SK-N-SH treated with all-trans-retinoic acid at 6 μM for 48 hours (cell line): ENCODE data around the gene IFRD2.

Source experiments
- BACH2 ChIP-seq: fragments of 250-450 bp; sonication (Bioruptor Pico); IDR thresholded peaks from 2 replicates; pipeline ENCODE4 v1.9.0; 2021; ENCODE audit warnings: mild to moderate bottlenecking, borderline replicate concordance
- CSDC2 ChIP-seq: fragments of 250-450 bp; sonication (Bioruptor Pico); IDR thresholded peaks from 2 replicates; pipeline ENCODE4 v1.5.0; 2020; ENCODE audit warnings: mild to moderate bottlenecking, moderate library complexity
- PATZ1 ChIP-seq: fragments of 250-450 bp; sonication (Bioruptor Pico); IDR thresholded peaks from 2 replicates; pipeline ENCODE4 v1.8.0; 2020; ENCODE audit warnings: mild to moderate bottlenecking, moderate library complexity, borderline replicate concordance
- PPARA ChIP-seq: fragments of 250-450 bp; sonication (Bioruptor Pico); IDR thresholded peaks from 2 replicates; pipeline ENCODE4 v1.5.0; 2020; ENCODE audit warnings: mild to moderate bottlenecking, borderline replicate concordance
- SNAI2 ChIP-seq: fragments of 250-450 bp; sonication (Bioruptor Pico); IDR thresholded peaks from 2 replicates; pipeline ENCODE4 v1.5.0; 2020; ENCODE audit warnings: mild to moderate bottlenecking, moderate library complexity
- ZFP3 ChIP-seq: fragments of 250-450 bp; sonication (Bioruptor Pico); IDR thresholded peaks from 2 replicates; pipeline ENCODE4 v1.5.0; 2020; ENCODE audit warnings: mild to moderate bottlenecking, moderate library complexity
- ZFP30 ChIP-seq: fragments of 450-650 bp; formaldehyde crosslinking; IDR thresholded peaks from 2 replicates; pipeline ENCODE4 v1.5.0; 2022; ENCODE audit warnings: mild to moderate bottlenecking, moderate library complexity
- ZNF70 ChIP-seq: fragments of 450-650 bp; formaldehyde crosslinking; IDR thresholded peaks from 2 replicates; pipeline ENCODE4 v1.5.0; 2020; ENCODE audit warnings: mild to moderate bottlenecking, moderate library complexity

GRCh38 chr3:50258979-50259378 lies 33.2 kb downstream of the IFRD2 start:
- no peak for TF ChIP-seq CSDC2 (CRISPR knock-in tag)
- TF ChIP-seq PATZ1 (CRISPR knock-in tag): no peak
- no peak for TF ChIP-seq ZNF70
- TF ChIP-seq BACH2 (CRISPR knock-in tag): no peak
- TF ChIP-seq SNAI2 (CRISPR knock-in tag): no peak
- TF ChIP-seq ZFP30 (CRISPR knock-in tag): no peak
- TF ChIP-seq ZFP3 (CRISPR knock-in tag): no peak
- no peak for TF ChIP-seq PPARA (CRISPR knock-in tag)
